ENCODE results near the gene MPC1L.
A peak's percentile ranks its signal among the peaks of the same experiment; 100 is the strongest.
"Not testable (repeated sequence)": the region's sequence is repeated elsewhere in the genome, so short reads cannot be mapped to it uniquely, and the experiment has no call there.

The MPC1L gene

GRCh38 chrX:40623139-40623536 is at the start of gene MPC1L:
Gene MPC1L, plus strand, starts transcription at chrX:40623428. Its CDS starts 138 bp downstream, at chrX:40623566.
- DNase-seq (ENCODE audit: low read depth, low spot score) = no peak

GRCh38 chrX:40573763-40574162 is 49.5 kb upstream of the MPC1L start:
- no peak for DNase-seq (ENCODE audit: low read depth, low spot score)

DNA sequence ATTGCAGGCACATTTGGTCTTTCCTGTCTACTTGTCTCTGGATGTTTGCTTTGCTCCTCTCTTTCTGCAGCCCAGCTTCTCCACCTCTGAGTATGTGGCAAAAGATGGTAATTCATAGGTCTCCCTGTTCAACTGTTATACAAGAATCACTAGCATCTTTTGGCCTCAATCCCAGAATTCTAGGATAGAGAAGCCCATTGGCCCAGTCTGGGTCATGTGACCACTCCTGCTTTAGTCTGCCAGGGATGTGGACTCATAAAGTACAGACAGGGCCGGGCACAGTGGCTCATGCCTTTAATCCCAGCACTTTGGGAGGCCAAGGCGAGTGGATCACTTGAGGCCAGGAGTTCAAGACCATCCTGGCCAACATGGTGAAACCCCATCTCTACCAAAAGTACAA is 47.8 kb upstream of the MPC1L start:
- DNase-seq (ENCODE audit: low read depth, low spot score) = not testable (repeated sequence)

- no peak for DNase-seq (ENCODE audit: low read depth, low spot score)
These were observed 46.9 kb upstream of the MPC1L start for GRCh38 chrX:40576291-40576690.

DNA sequence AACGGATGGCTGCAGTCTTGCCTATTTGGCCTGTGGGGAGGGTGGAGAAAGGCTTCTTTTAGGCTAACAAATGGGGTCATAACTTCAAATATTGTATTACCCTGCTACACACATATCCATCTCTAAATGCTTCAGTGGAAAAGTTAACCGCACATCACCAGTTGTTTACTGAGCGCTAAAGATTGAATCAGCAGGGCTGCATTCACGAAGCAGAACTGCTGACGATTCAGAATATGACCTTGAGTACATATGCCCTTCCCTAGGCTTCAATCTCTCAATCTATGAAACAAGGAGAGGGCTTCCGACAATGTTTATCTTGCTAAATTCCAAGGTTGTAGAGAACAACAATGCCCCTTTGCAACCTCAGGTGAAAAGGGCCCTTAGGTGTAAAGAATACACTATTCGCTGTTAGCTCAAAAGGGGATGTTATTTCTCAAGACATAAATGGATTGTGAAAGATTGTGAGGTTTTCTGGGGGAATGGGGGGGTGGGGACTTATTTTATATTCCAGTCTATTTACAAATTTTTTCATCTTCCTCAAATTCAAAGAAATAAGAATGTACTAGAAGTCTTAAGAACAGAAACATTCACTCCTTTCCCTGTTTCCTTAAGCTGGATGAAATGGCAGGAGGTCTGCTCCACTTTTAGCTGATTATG is 45.1 kb upstream of the MPC1L start:
- DNase-seq (ENCODE audit: low read depth, low spot score) = no peak

GRCh38 chrX:40579141-40579540 is 44.1 kb upstream of the MPC1L start:
- no peak for DNase-seq (ENCODE audit: low read depth, low spot score)

DNA sequence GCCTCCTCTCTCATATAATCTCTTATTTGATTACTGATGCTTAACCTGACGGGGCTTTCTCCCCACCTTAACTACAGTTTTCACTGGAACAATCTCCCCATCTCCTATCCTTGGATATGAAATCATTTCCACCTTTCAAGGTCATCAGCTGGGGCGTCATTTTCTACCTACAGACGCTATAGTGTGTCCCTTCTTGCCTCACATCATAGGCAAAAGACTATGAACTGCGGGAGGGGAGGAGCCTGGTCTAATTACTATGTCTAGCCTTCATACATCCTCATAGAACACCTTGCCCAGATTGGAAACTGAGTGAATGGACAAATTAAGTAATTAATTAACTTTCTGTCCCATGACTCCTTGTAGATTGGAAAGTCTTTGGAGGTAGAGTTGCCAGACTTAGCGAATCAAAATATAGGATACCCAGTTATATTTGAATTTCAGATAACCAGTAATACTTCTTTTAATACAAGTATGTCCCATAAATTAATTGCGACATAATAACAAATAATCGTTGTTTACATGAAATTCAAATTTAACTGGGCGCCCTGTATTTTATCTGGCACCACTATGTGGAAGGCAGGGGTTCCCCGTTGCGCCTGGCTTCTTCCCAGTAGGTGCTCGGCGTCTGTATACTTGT is 43.2 kb upstream of the MPC1L start:
- no peak for DNase-seq (ENCODE audit: low read depth, low spot score)

DNA sequence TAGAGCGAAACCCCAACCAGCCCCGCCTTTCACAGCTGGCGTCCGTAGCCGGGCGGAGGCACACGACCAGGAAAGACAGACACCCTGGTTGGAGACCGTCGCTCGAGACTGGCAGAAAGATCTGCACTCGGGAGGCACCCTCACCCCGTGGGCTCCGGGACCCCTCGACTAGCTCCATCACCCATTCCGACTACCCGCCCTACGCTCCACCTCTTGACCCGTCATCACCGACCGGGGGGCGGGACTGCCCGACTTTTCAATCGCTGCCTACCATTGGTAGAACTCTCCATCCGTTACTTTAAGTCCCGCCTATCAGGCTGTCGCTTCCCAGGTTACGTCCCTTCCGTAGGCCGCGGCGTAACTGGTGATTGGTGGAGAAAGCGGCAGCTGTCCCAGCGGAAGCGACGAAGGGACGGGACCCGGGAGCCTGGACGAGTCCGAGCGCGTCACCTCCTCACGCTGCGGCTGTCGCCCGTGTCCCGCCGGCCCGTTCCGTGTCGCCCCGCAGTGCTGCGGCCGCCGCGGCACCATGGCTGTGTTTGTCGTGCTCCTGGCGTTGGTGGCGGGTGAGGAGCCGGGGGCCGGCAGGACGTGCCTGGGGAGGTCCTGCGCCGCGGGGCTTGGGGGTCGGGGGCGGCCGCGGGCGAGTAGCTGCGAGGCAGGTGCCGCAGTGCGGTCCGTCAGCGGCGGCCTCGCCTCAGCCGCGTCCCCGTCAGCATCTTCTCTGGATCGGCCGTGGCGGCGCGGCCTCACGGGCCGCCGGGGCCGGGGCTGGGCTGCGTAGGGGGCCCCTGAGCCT is 42.5 kb upstream of the MPC1L start, which contains the start of gene ATP6AP2:
ATP6AP2 (plus strand) TSS at position 434 of the 799 bp plus-strand sequence; CDS start at position 530, 96 bp downstream.
- DNase-seq (ENCODE audit: low read depth, low spot score) = peak; percentile 57

GRCh38 chrX:40581336-40581920 is 41.8 kb upstream of the MPC1L start:
- DNase-seq (ENCODE audit: low read depth, low spot score) = no peak

DNA sequence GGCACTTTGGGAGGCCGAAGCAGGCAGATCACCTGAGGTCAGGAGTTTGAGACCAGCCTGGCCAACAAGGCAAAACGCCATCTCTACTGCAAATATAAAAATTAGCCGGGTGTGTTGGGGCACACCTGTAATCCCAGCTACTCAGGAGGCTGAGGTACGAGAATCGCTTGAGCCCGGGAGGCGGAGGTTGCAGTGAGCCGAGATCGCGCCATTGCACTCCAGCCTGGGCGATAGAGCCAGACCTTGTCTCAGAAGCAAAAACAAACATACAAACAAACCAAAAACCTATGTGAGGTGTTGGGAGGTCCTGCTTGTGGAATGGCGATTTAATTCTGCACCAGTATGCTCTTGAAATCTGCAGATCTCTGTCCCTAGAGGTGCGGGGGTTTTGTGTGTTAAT is 41.0 kb upstream of the MPC1L start:
- DNase-seq (ENCODE audit: low read depth, low spot score) = not testable (repeated sequence)

DNA sequence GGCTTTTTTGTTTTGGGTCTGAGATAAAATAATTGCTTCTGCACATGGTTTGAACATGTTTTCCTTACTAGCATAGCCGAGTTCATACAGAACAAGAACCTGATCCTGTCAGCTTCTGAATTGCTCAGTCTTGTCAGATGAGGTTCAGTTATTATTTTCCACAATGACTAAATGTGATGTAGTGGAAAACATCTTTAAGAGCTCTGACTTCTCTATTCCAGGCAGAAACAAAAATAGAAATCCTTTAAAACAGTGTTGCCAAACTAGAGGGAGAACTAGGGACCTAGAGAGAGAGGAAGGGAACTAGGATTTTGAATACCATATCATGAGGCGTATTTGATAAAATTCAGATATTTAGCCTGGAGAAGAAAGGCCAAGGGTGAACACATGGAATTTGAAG is 40.4 kb upstream of the MPC1L start:
- DNase-seq (ENCODE audit: low read depth, low spot score) = no peak

- not testable (repeated sequence) for DNase-seq (ENCODE audit: low read depth, low spot score)
These were observed 35.6 kb upstream of the MPC1L start for GRCh38 chrX:40587623-40588022.

- not testable (repeated sequence) for DNase-seq (ENCODE audit: low read depth, low spot score)
These were observed 33.5 kb upstream of the MPC1L start for GRCh38 chrX:40589616-40590321.

DNA sequence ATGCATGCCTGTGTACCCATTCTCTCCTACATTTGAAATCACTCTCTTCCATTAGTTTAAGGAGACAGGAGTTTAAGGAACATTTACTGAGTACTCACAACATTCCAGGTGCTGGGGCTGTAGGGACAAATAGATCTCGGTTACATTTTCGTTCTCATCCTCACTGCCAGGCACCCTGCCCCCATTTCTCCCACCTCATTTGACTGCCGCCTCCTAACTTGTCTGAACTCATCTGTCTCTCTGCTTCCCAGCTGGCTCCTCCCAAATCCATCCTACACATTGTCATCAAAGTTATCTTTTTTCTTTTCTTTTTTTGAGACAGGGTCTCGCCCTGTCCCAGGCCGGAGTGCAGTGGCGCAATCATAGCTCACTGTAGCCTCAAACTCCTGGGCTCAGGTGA is 19.8 kb upstream of the MPC1L start:
- DNase-seq (ENCODE audit: low read depth, low spot score) = no peak

DNA sequence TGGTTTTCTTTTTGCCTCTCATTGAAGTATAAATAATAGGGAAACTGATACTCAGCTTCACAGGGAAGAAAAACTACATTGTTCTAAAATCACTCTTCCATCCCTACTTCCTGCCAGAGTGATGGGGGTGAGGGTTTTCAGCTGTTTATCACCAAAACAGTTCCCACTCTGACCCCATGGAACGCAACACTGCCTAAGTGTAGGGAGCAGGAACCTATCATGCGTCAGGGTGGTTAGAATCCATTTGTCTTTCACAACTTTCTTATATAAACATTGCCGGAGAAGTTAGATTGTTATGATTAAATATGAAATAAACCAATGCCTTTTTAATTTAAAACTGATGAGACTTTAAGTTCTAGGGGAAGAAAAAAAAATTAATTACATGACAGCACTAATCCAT is 15.8 kb upstream of the MPC1L start:
- no peak for DNase-seq (ENCODE audit: low read depth, low spot score)

- DNase-seq (ENCODE audit: low read depth, low spot score) = no peak
These were observed 10.7 kb upstream of the MPC1L start for GRCh38 chrX:40612511-40612910.

GRCh38 chrX:40615976-40616375 is 7.3 kb upstream of the MPC1L start:
- DNase-seq (ENCODE audit: low read depth, low spot score) = no peak

DNA sequence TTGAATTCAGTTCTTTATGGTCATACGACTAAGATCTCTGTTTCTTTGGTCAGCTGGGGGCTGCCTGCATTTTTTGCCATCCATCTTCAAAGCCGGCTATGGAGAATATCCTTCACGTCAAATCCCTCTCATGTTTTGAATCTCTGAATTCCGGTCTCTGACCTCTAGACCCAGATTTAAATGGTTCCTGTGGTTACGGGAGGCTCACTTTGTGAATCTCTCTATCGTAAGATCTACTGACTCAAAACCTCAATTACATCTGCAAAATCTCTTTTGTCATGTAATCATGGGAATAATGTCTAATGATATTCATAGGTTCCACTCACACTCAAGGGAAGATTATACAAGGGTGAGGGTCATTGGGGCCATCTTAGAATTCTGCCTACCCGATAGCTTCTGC is 5.7 kb upstream of the MPC1L start:
- DNase-seq (ENCODE audit: low read depth, low spot score) = no peak

- no peak for DNase-seq (ENCODE audit: low read depth, low spot score)
These were observed 619 bp upstream of the MPC1L start for GRCh38 chrX:40622479-40623138.

DNA sequence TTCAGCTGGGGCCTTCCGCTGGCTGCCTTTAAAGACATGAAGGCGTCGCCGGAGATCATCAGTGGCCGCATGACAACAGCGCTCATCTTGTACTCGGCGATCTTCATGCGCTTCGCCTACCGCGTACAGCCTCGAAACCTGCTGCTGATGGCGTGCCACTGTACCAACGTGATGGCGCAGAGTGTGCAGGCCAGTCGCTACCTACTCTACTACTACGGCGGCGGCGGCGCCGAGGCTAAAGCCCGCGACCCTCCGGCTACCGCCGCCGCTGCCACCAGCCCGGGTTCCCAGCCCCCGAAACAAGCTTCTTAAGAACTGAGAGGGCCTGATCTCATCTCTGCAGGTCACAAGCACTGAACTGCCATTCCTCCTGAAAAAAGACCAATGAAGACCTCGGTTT is 437 bp downstream of the MPC1L start:
- no peak for DNase-seq (ENCODE audit: low read depth, low spot score)

DNA sequence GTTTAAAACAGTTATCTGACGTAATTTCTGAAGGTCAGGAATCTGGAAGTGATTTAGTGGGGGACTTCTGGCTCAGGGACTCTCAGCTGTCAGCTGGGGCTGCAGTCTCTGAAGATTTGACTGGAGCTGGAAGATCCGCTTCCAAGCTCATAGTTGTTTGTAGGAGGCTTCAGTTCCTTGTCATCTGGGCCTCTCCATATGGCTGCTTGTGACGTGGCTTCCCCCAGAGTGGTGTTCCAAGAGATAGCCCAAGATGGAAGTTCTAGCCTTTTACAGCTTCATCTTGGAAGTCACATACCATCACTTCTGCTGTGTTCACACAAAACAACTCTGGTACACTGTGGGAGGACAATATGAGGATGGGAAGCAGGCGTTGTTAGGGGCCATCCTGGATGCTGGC is 2.1 kb downstream of the MPC1L start:
- no peak for DNase-seq (ENCODE audit: low read depth, low spot score)

Data from brain pericyte (primary cell).